Thyroid gland (tissue), 4 donors: ENCODE data around the gene LSM7. TPM values are rescaled to one million over a fixed set of nuclear protein-coding genes. Genes with fewer than 3 reads are reported as not detected.

Source experiments
- DNase-seq, 2 donors: peaks; one replicate each; pipeline ENCODE4 v3.0.0-alpha.2; 2019
- H3K27ac ChIP-seq, 3 donors: fragments of 200-600 bp; sonication (generic); 1 replicate in 2 of 3; 2 replicates in 1 of 3; pipeline ENCODE4 v1.5.1; 2016 to 2019; ENCODE audit warnings: mild to moderate bottlenecking in 1 of 3, moderate library complexity in 1 of 3
- H3K27me3 ChIP-seq: fragments of 200-600 bp; sonication (generic); one replicate; pipeline ENCODE4 v1.5.1; 2019
- H3K36me3 ChIP-seq, 2 donors: fragments of 200-600 bp; sonication (generic); one replicate each; pipeline ENCODE4 v1.5.1; 2016 to 2019
- H3K4me1 ChIP-seq, 2 donors: fragments of 200-600 bp; sonication (generic); one replicate each; pipeline ENCODE4 v1.5.1; 2017 to 2019
- H3K4me3 ChIP-seq, 3 donors: fragments of 200-600 bp; sonication (generic); replicated peaks in 1 of 3; 1 replicate in 2 of 3; 2 replicates in 1 of 3; pipeline ENCODE4 v1.5.1; 2016; ENCODE audit warnings: mild to moderate bottlenecking in 1 of 3
- H3K9me3 ChIP-seq: fragments of 200-600 bp; sonication (generic); one replicate; pipeline ENCODE4 v1.5.1; 2017
- POLR2A ChIP-seq, 2 donors: fragments of 450-650 bp; IDR thresholded peaks; one replicate each; pipeline ENCODE4 v1.6.1; 2017; ENCODE audit warnings: antibody characterized with exemption in 2 of 2, mild to moderate bottlenecking in 2 of 2, moderate library complexity in 1 of 2
- WGBS, 2 donors: methylation state at CpG; one replicate each; pipeline ENCODE4 v1.1.5; 2017; 5-methylcytosine and 5-hydroxymethylcytosine counted together
- intact Hi-C: fragments of 100-400 bp; cut with DNase I; formaldehyde crosslinking; loops from one replicate; pipeline ENCODE4 v1.15.1; 2023
- total RNA-seq, 4 donors: library from RNA; depleted of rRNA; stranded (reverse); fragments of >200 nt; gene quantifications; one replicate each; pipeline ENCODE4 v1.2.3, GENCODE V29; 2016
- TF ChIP-seq, protein P1 (sequence below), 6 experiments: fragments of 200-600 bp in 3 of 6; fragments of 450-650 bp in 3 of 6; sonication (generic) in 3 of 6; IDR thresholded peaks; one replicate each; pipeline ENCODE4 v1.5.1; 2016 to 2019; ENCODE audit warnings: antibody characterized with exemption in 6 of 6, mild to moderate bottlenecking in 2 of 6, inconsistent platforms in 1 of 6, moderate library complexity in 1 of 6

The LSM7 gene
- total RNA-seq, 4 donors from 2014 or later, result 21.1 to 139 (median 55.1) TPM

DNA sequence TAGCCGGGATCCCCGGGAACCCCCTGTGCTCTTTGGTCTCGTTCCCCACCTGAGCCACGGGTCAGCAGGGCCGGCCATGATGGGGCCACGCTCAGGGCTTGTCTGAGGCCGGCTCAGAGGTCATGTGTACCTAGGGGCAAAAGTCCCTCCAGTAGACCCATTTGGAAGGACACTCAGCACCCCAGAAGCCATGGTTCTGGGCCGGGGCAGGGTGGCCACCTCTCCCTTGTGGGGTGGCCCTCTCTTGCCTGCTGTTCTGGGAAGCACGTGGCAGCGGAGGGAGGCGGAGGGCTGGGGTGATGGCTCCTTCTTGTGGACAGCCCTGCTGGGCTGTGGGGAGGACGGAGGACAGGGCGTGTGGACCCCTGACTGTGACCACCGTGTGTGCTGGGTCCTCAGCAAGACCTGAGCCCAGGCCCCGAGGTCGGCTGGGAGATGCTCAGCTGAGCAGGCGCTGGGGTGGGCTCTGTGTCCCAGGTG is 40.0 kb downstream of the LSM7 start:
- H3K36me3 ChIP-seq, result no peaks in the 10 kb centered on the region
- H3K9me3 ChIP-seq, result no peaks in the 10 kb centered on the region
- peaks cover 23% of the 10 kb centered on the region for H3K27me3 ChIP-seq
- intact Hi-C loops, result no loop called here
- H3K4me1 ChIP-seq, result peaks cover 5 to 23% of the 10 kb centered on the region in 2 donors
- H3K27ac ChIP-seq, result no peak overlapping the region
- 83 to 90% methylated on average over 13 to 17 of the region's 17 CpGs for WGBS, 2 donors
- no peak for DNase-seq
- H3K4me3 ChIP-seq, result no peak overlapping the region
- no peak for TF ChIP-seq POLR2A (IDR thresholded peaks at IDR 0.05)
- TF ChIP-seq, protein P1, sequence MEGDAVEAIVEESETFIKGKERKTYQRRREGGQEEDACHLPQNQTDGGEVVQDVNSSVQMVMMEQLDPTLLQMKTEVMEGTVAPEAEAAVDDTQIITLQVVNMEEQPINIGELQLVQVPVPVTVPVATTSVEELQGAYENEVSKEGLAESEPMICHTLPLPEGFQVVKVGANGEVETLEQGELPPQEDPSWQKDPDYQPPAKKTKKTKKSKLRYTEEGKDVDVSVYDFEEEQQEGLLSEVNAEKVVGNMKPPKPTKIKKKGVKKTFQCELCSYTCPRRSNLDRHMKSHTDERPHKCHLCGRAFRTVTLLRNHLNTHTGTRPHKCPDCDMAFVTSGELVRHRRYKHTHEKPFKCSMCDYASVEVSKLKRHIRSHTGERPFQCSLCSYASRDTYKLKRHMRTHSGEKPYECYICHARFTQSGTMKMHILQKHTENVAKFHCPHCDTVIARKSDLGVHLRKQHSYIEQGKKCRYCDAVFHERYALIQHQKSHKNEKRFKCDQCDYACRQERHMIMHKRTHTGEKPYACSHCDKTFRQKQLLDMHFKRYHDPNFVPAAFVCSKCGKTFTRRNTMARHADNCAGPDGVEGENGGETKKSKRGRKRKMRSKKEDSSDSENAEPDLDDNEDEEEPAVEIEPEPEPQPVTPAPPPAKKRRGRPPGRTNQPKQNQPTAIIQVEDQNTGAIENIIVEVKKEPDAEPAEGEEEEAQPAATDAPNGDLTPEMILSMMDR (IDR thresholded peaks at IDR 0.05), result no peak

DNA sequence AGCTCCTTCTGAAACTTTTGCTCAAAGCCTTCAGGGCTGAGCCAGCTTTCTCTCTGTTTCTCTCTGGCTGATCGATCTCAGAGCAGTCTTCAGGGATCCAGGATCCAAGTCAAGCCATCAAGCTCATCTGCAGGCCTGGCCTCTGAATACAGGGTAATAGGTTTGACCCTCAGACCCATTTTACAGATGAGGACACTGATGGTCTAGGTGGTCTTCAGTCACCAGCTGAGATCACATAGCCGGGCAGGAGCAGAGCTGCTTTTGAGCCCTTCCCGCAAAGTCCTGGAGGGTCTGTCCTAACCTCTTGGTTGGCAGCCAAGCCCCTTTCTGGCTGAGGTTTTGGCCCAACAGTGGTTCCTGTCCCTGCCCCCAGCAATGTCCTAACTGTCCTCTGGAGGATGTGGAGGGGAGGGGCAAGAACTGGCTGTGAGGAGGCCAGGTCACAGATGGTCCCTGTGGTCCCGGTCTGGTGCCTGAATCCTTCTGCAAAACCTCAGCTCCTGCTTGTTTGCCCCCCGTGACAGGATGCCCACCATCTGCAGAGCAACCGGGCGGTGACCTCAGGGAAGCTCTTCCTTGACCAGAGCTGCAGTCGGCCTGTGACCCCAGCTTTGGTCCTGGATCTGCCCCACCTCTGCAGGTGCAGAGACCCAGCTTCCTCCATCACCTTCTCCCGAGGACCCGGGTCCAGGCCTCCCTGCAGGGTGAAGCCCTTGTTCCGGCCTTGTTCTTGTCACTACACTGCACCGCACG is 40.6 kb downstream of the LSM7 start:
- Histone ChIP-seq H3K27ac (no peak overlapping the region), H3K27me3 (peaks cover 23% of the 10 kb centered on the region), H3K9me3 (no peaks in the 10 kb centered on the region), H3K36me3 (no peaks in the 10 kb centered on the region), H3K4me3 (no peak overlapping the region), H3K4me1 (peaks cover 5 to 23% of the 10 kb centered on the region in 2 donors)
- TF ChIP-seq, protein P1 (IDR thresholded peaks at IDR 0.05), result no peak
- TF ChIP-seq POLR2A (IDR thresholded peaks at IDR 0.05), result no peak
- 85 to 86% methylated on average over 13 of the region's 13 CpGs for WGBS, 2 donors
- no peak for DNase-seq
- intact Hi-C loops, result no loop called here

DNA sequence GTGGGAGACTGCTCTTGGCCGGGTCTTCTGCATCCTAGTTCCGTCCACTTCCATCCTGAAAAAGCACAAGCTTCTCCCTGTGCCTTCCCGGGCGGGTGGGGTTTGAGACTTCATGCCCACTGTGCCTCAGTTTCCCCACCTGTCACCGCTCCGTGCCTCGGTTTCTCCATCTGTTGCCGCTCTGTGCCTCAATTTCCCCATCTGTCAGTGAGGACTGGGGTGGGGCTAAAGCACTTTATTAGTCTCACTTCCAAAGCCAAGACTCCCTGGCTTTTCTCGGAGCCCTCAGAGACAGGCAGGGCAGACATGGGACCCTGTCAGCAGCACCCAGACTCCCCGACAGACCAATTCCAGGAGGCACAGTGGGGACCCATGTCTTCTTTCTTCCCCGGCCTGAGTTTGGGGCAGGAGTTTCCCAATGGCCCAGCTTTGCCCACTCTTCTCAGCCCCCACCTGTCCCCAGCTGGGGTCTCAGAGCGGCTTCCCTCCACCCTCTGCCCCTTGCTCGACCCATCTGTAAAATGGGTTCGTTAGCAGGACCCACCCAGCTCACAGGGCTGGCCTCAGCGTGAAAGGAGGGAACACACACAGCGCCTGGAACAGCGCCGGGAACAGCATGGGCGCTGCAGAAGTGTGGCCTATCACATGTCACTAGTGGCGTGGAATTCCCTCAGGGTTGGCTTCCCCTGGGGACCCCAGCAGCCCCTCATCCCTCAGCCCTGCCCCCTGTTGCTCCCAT is 41.8 kb downstream of the LSM7 start:
- Histone ChIP-seq H3K27me3 (peaks cover 20% of the 10 kb centered on the region), H3K27ac (no peak overlapping the region), H3K36me3 (no peaks in the 10 kb centered on the region), H3K9me3 (no peaks in the 10 kb centered on the region), H3K4me1 (peaks cover 5 to 32% of the 10 kb centered on the region in 2 donors), H3K4me3 (no peak overlapping the region)
- intact Hi-C loops, result no loop called here
- no peak for DNase-seq
- WGBS, 2 donors, result 86 to 87% methylated on average over 19 to 20 of the region's 20 CpGs
- TF ChIP-seq, protein P1 (IDR thresholded peaks at IDR 0.05), result no peak
- TF ChIP-seq POLR2A (IDR thresholded peaks at IDR 0.05), result no peak

DNA sequence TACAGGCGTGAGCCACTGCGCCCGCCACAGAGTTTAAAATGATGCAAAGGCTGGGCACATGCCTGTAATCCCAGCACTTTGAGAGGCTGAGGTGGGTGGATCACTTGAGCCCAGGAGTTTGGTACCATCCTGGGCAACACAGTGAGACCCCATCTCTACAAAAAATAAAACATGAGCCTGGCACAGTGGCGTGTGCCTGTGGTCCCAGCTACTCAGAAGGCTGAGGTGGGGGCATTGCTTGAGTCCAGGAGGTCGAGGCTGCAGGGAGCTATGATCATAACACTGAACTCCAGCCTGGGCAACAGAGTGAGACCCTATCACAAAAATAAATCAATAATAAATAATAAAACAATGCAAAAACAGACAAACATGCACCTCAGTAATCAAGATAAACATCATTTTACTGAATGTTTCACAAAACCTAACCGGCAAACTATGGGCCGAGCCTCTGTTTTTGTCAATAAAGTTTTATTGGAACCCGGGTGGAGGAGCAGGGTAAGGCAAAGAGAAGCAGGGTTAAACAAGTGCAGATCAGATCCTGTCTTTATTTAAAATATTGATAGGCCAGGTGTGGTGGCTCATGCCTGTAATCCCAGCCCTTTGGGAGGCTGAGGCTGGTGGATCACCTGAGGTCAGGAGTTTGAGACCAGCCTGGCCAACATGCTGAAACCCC is 44.4 kb downstream of the LSM7 start:
- H3K9me3 ChIP-seq, result no peaks in the 10 kb centered on the region
- H3K27ac ChIP-seq, result no peak overlapping the region
- intact Hi-C loops, result no loop called here
- no peaks in the 10 kb centered on the region for H3K27me3 ChIP-seq
- TF ChIP-seq, protein P1 (IDR thresholded peaks at IDR 0.05), result no peak
- TF ChIP-seq POLR2A (IDR thresholded peaks at IDR 0.05), result no peak
- no peaks in the 10 kb centered on the region for H3K36me3 ChIP-seq
- no peak for DNase-seq
- 94 to 97% methylated on average over 7 to 8 of the region's 8 CpGs for WGBS, 2 donors
- H3K4me1 ChIP-seq, result peaks cover 0 to 11% of the 10 kb centered on the region in 2 donors
- no peak overlapping the region for H3K4me3 ChIP-seq
